H1 (cell line): Measurements from ENCODE around the gene PDE8B. TPM values are rescaled to one million over a fixed set of nuclear protein-coding genes. Genes with fewer than 3 reads are reported as not detected.

Experiments
- CTCF ChIA-PET: fragments of 300-600 bp; sonication (Branson Sonifier 250); formaldehyde crosslinking; loops from one replicate; lab custom pipeline; 2021; ENCODE audit not compliant: partially characterized antibody; lab: Charles Lee
- POLR2A ChIA-PET: fragments of 300-600 bp; sonication (Branson Sonifier 250); formaldehyde crosslinking; loops from one replicate; lab custom pipeline; 2021; ENCODE audit warnings: inconsistent platforms; ENCODE audit not compliant: partially characterized antibody; lab: Charles Lee
- DNase-seq, 2 experiments: peaks; one replicate each; pipeline versions ENCODE4 v3.0.0 to v3.0.0-alpha.2; 2010 to 2022; ENCODE audit warnings: low spot score in 2 of 2, low read depth in 1 of 2, mixed read lengths in 1 of 2
- FAIRE-seq: peaks from 2 replicates; lab custom pipeline; 2011; peaks lifted over from hg19 to GRCh38; lab: Jason Lieb, UNC
- H2AFZ ChIP-seq: 2 replicates; pipeline ENCODE4 v1.8.1; 2012; ENCODE audit warnings: low read length, inconsistent platforms
- H2AK5ac ChIP-seq: 2 replicates; pipeline ENCODE4 v1.6.1; 2013; ENCODE audit warnings: low read depth, low read length
- H2BK120ac ChIP-seq: replicated peaks from 2 replicates; pipeline ENCODE3; 2013; ENCODE audit warnings: low read depth, low read length, inconsistent platforms
- H2BK12ac ChIP-seq: 2 replicates; pipeline ENCODE4 v1.6.1; 2013; ENCODE audit warnings: low read depth, low read length
- H2BK15ac ChIP-seq: 2 replicates; pipeline ENCODE4 v1.6.1; 2013; ENCODE audit warnings: low read length
- H2BK20ac ChIP-seq: 2 replicates; pipeline ENCODE4 v1.6.1; 2013; ENCODE audit warnings: low read length
- H2BK5ac ChIP-seq: 2 replicates; pipeline ENCODE4 v1.6.1; 2013; ENCODE audit warnings: low read depth, low read length
- H3K14ac ChIP-seq: 2 replicates; pipeline ENCODE4 v1.6.1; 2013; ENCODE audit warnings: inconsistent platforms; ENCODE audit not compliant: insufficient read length
- H3K18ac ChIP-seq: 2 replicates; pipeline ENCODE4 v1.6.1; 2013; ENCODE audit warnings: low read length; ENCODE audit errors: extremely low read depth
- H3K23ac ChIP-seq: 2 replicates; pipeline ENCODE4 v1.6.1; 2013; ENCODE audit warnings: inconsistent platforms; ENCODE audit not compliant: insufficient read length
- H3K23me2 ChIP-seq: 2 replicates; pipeline ENCODE4 v1.6.1; 2013; ENCODE audit warnings: low read depth, low read length
- H3K27ac ChIP-seq: 2 replicates; pipeline ENCODE4 v1.6.1; 2011; ENCODE audit warnings: low read depth, low read length, inconsistent platforms
- H3K27me3 ChIP-seq, 4 experiments: replicated peaks in 1 of 4; 1 replicate in 1 of 4; 2 replicates in 3 of 4; pipeline versions ENCODE4 v1.6.1 to v1.8.1; 2011 to 2013; ENCODE audit warnings: low read length in 3 of 4, mild to moderate bottlenecking in 3 of 4, inconsistent platforms in 2 of 4, mixed read lengths in 2 of 4, moderate library complexity in 1 of 4; ENCODE audit not compliant: control insufficient read depth in 3 of 4, insufficient read depth in 3 of 4; ENCODE audit errors: extremely low read depth in 1 of 4
- H3K36me3 ChIP-seq, 4 experiments: 2 replicates each; pipeline versions ENCODE4 v1.6.1 to v1.8.1; 2011 to 2013; ENCODE audit warnings: mild to moderate bottlenecking in 4 of 4, low read length in 3 of 4, moderate library complexity in 2 of 4, control low read depth in 1 of 4, inconsistent platforms in 1 of 4; ENCODE audit not compliant: insufficient read depth in 4 of 4, control insufficient read depth in 2 of 4
- H3K4ac ChIP-seq: replicated peaks from 2 replicates; pipeline ENCODE3; 2013; ENCODE audit warnings: low read length, low read depth, mixed read lengths, inconsistent platforms; ENCODE audit not compliant: insufficient read length
- H3K4me1 ChIP-seq, 4 experiments: replicated peaks in 1 of 4; 1 replicate in 1 of 4; 2 replicates in 3 of 4; pipeline versions ENCODE4 v1.6.1 to v1.8.1; 2011 to 2013; ENCODE audit warnings: low read length in 3 of 4, inconsistent platforms in 2 of 4, mixed read lengths in 1 of 4; ENCODE audit not compliant: insufficient read depth in 4 of 4, control insufficient read depth in 3 of 4
- H3K4me2 ChIP-seq, 2 experiments: 2 replicates each; pipeline versions ENCODE4 v1.6.1 to v1.8.1; 2011 to 2013; ENCODE audit warnings: low read depth in 2 of 2, low read length in 2 of 2, control low read depth in 1 of 2, inconsistent platforms in 1 of 2, mild to moderate bottlenecking in 1 of 2; ENCODE audit not compliant: insufficient read depth in 1 of 2
- H3K4me3 ChIP-seq, 4 experiments: fragments of 200-600, 300-600 bp in 1 of 4; sonication (generic), shearing (Covaris generic), sonication (Bioruptor Twin) in 1 of 4; 2 replicates each; pipeline versions ENCODE4 v1.5.1 to v1.8.1; 2011 to 2016; ENCODE audit warnings: low read length in 4 of 4, low read depth in 3 of 4, control low read depth in 2 of 4, inconsistent platforms in 2 of 4, mild to moderate bottlenecking in 2 of 4, mixed read lengths in 1 of 4, moderate library complexity in 1 of 4; ENCODE audit not compliant: insufficient read depth in 2 of 4; ENCODE audit errors: extremely low read depth in 1 of 4
- H3K56ac ChIP-seq: replicated peaks from 2 replicates; pipeline ENCODE3; 2013; ENCODE audit warnings: low read depth, mild to moderate bottlenecking, mixed read lengths, low read length, inconsistent platforms; ENCODE audit not compliant: insufficient read length
- H3K79me1 ChIP-seq: 2 replicates; pipeline ENCODE4 v1.6.1; 2013; ENCODE audit warnings: low read depth, low read length, control low read depth
- H3K79me2 ChIP-seq, 2 experiments: 2 replicates each; pipeline versions ENCODE4 v1.6.1 to v1.8.1; 2012 to 2013; ENCODE audit warnings: low read length in 2 of 2, mild to moderate bottlenecking in 2 of 2, inconsistent platforms in 1 of 2; ENCODE audit not compliant: insufficient read depth in 2 of 2, control insufficient read depth in 1 of 2
- H3K9ac ChIP-seq, 4 experiments: replicated peaks in 1 of 4; 1 replicate in 1 of 4; 2 replicates in 3 of 4; pipeline versions ENCODE4 v1.6.1 to v1.8.1; 2011 to 2013; ENCODE audit warnings: low read depth in 3 of 4, low read length in 3 of 4, control low read depth in 2 of 4, mild to moderate bottlenecking in 2 of 4, moderate library complexity in 2 of 4, inconsistent platforms in 1 of 4; ENCODE audit errors: extremely low read depth in 1 of 4
- H3K9me3 ChIP-seq, 2 experiments: 2 replicates each; pipeline versions ENCODE4 v1.6.1 to v1.8.1; 2012 to 2013; ENCODE audit warnings: mild to moderate bottlenecking in 2 of 2, moderate library complexity in 2 of 2, control low read depth in 1 of 2, inconsistent platforms in 1 of 2, low read depth in 1 of 2, low read length in 1 of 2, mixed read lengths in 1 of 2; ENCODE audit not compliant: insufficient read depth in 2 of 2
- H4K20me1 ChIP-seq, 2 experiments: replicated peaks in 1 of 2; 2 replicates each; pipeline versions ENCODE3 to v1.8.1; 2011 to 2013; ENCODE audit warnings: inconsistent platforms in 2 of 2, low read length in 2 of 2, mild to moderate bottlenecking in 1 of 2; ENCODE audit not compliant: insufficient read depth in 2 of 2, control insufficient read depth in 1 of 2
- H4K5ac ChIP-seq: 2 replicates; pipeline ENCODE4 v1.6.1; 2013; ENCODE audit warnings: low read length, low read depth, mixed read lengths, inconsistent platforms; ENCODE audit not compliant: insufficient read length
- H4K8ac ChIP-seq: 2 replicates; pipeline ENCODE4 v1.8.0; 2013; ENCODE audit warnings: mild to moderate bottlenecking, moderate library complexity, low read length, inconsistent platforms; ENCODE audit not compliant: insufficient read depth; ENCODE audit errors: extremely low read depth
- H4K91ac ChIP-seq: replicated peaks from 2 replicates; pipeline ENCODE3; 2013; ENCODE audit warnings: low read length, mixed read lengths, inconsistent platforms; ENCODE audit not compliant: insufficient read length
- FOSL1 ChIP-seq: IDR thresholded peaks from 2 replicates; pipeline ENCODE4 v1.6.1; 2011; ENCODE audit warnings: mild to moderate bottlenecking, low read depth, low read length, moderate library complexity; ENCODE audit not compliant: insufficient read depth
- RNF2 ChIP-seq: fragments of 200-900, 300-1000 bp; sonication (generic); IDR thresholded peaks from 2 replicates; pipeline ENCODE4 v1.7.1; 2016; ENCODE audit warnings: borderline replicate concordance, low read depth, mild to moderate bottlenecking, antibody characterized with exemption, low read length; ENCODE audit not compliant: poor library complexity, severe bottlenecking; ENCODE audit errors: missing control alignments
- WGBS, 2 experiments: shearing (Covaris generic) in 1 of 2; methylation state at CpG; one replicate each; pipeline versions ENCODE4 v1.1.6 to v1.1.7; 2013 to 2015; ENCODE audit warnings: low lambda C conversion rate in 2 of 2, mixed read lengths in 2 of 2, inconsistent platforms in 1 of 2, low coverage in 1 of 2, missing lambda C conversion rate in 1 of 2; ENCODE audit not compliant: insufficient replicate concordance in 2 of 2, insufficient coverage in 1 of 2, insufficient read length in 1 of 2; ENCODE audit errors: extremely low coverage in 1 of 2, missing lambda C conversion rate in 1 of 2; 5-methylcytosine and 5-hydroxymethylcytosine counted together
- polyA plus RNA-seq, 7 experiments: library from polyadenylated mRNA; depleted of rRNA in 3 of 7; stranded (reverse) in 5 of 7; unstranded in 2 of 7; fragments of >200 nt in 5 of 7; fragments of 200-250 nt in 2 of 7; gene quantifications; 1 replicate in 5 of 7; 2 replicates in 1 of 7; 4 replicates in 1 of 7; pipeline versions ENCODE4 v1.2.1 to v1.2.3, GENCODE V29; 2011 to 2013; ENCODE audit warnings: missing spikeins in 2 of 7, mixed read lengths in 2 of 7
- total RNA-seq: library from RNA; stranded (reverse); fragmentation: NEBNext Ultra II Directional; extraction: Animal tissue kit (Norgen Biotek cat#: 25700); gene quantifications from 2 replicates; pipeline ENCODE4 v1.2.1, GENCODE V29; 2021

PDE8B gene
- total and polyA plus RNA-seq, 2 of the 8 experiments (the other 6 are each of a cell fraction or from before 2014, with no cell fraction given), result 0.32 to 1.1 TPM

DNA sequence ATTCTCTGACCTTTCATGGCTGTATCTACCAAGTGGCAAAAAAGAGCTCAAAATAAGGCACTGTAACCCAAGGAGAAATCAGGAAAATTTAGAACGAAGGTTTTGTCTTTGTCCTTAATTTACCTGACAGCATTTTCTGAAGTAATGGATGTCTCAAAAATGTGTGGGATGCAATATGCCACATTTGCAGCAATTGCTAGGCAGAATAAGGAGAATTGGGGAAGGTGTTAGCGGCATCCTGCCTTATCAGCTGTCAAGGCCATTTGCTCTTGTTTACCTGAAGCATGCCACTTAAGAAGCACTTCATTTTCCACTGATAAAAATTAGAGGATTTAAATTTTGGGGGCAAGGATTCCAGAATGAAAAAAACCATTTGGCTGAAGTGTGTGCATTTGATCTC is 39.0 kb downstream of the PDE8B start:
- no peak overlapping the region for H3K27ac ChIP-seq
- no peak overlapping the region for H2AK5ac ChIP-seq
- H4K91ac ChIP-seq, result no peak overlapping the region
- H3K9me3 ChIP-seq, result no peaks in the 10 kb centered on the region
- H3K18ac ChIP-seq, result no peak overlapping the region
- H4K20me1 ChIP-seq, result no peaks in the 10 kb centered on the region
- H4K8ac ChIP-seq, result no peak overlapping the region
- no peaks in the 10 kb centered on the region for H3K4me1 ChIP-seq
- H3K79me1 ChIP-seq, result no peaks in the 10 kb centered on the region
- H3K9ac ChIP-seq, result no peak overlapping the region
- no peak overlapping the region for H3K4me2 ChIP-seq
- no peak overlapping the region for H4K5ac ChIP-seq
- H3K56ac ChIP-seq, result no peak overlapping the region
- TF ChIP-seq RNF2, result no peak
- TF ChIP-seq FOSL1, result no peak
- H2AFZ ChIP-seq, result no peak overlapping the region
- H3K79me2 ChIP-seq, result no peaks in the 10 kb centered on the region
- H3K4ac ChIP-seq, result no peak overlapping the region
- H3K4me3 ChIP-seq, result no peak overlapping the region
- H2BK5ac ChIP-seq, result no peak overlapping the region
- H2BK120ac ChIP-seq, result no peak overlapping the region
- no peak overlapping the region for H3K14ac ChIP-seq
- ChIA-PET CTCF (interaction anchor here (0.8 to 1.1 kb wide), 2 partner anchors 18 to 21 kb away, joined by 3 read pairs; no protein-coding TSS in a partner anchor), POLR2A (no interaction called here)
- H2BK15ac ChIP-seq, result no peak overlapping the region
- H2BK20ac ChIP-seq, result no peak overlapping the region
- no peak overlapping the region for H3K23ac ChIP-seq
- no peak for DNase-seq
- no peak overlapping the region for H2BK12ac ChIP-seq
- 92% methylated on average over 2 of the region's 2 CpGs; no CpG with 5 or more reads in 1 of the 2 experiments for WGBS, 2 experiments
- no peaks in the 10 kb centered on the region for H3K27me3 ChIP-seq
- H3K23me2 ChIP-seq, result no peaks in the 10 kb centered on the region
- no peak for FAIRE-seq
- H3K36me3 ChIP-seq, result no peaks in the 10 kb centered on the region
